GM18517 (cell line): Measurements from ENCODE around the gene TUBB4B.
"Not testable (repeated sequence)": the region's sequence is repeated elsewhere in the genome, so short reads cannot be mapped to it uniquely, and the experiment has no call there.

ENCODE experiments used
- ATAC-seq: cut with Tn5 transposase; IDR thresholded peaks from one replicate; pipeline ENCODE4 v1.9.1; 2021; ENCODE audit warnings: mild to moderate bottlenecking, moderate library complexity; ENCODE audit not compliant: unreplicated experiment

The TUBB4B gene

GRCh38 chr9:137251490-137252268, 10.6 kb downstream of the TUBB4B start:
- ATAC-seq, result no peak

- ATAC-seq, result no peak
Observed at GRCh38 chr9:137252555-137253506, 11.7 kb downstream of the TUBB4B start.

DNA sequence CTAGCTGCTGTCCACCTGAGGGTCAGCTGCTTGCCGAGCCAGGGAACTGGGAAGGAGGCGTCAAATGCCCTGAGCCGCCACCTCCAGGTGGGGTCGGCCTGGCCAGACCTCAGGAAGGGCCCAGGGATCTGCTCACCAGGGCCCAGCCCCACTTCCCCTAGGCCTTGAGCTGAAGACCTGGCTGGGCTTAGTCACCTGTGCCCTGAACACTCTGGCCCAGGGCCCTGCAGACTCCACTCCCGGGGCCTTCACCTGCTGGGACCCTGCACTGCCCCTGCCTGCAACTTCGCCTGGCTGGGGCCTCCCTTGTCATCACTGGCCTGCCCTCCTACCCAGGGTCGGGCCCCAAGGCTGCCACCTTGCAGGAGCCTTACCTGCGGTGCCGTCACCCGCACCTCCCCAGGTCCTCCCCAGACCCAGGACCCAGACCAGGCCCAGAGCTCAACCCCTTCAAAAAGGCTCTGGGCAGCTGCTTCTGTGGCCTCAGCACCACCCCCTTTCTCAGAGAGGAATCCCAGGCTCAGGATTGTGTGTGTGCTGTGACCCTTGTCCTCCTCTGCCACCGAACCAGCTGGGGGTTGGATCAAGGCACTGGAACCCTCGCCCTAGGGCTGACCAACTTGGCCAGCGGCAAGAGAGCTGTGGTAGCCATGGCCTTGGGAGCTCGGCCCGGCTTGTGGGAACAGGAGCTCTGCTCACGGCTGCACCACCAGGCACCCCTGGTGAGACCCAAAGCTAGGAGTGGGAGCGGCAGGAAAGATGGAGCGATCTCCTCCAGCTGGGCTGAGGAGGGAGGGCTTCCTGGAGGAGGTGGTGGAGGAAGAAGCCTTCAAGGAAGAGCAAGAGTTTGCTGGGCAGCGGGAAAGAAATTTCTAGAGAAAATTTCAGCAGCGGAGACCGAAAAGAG, 12.9 kb downstream of the TUBB4B start:
- ATAC-seq, result no peak

DNA sequence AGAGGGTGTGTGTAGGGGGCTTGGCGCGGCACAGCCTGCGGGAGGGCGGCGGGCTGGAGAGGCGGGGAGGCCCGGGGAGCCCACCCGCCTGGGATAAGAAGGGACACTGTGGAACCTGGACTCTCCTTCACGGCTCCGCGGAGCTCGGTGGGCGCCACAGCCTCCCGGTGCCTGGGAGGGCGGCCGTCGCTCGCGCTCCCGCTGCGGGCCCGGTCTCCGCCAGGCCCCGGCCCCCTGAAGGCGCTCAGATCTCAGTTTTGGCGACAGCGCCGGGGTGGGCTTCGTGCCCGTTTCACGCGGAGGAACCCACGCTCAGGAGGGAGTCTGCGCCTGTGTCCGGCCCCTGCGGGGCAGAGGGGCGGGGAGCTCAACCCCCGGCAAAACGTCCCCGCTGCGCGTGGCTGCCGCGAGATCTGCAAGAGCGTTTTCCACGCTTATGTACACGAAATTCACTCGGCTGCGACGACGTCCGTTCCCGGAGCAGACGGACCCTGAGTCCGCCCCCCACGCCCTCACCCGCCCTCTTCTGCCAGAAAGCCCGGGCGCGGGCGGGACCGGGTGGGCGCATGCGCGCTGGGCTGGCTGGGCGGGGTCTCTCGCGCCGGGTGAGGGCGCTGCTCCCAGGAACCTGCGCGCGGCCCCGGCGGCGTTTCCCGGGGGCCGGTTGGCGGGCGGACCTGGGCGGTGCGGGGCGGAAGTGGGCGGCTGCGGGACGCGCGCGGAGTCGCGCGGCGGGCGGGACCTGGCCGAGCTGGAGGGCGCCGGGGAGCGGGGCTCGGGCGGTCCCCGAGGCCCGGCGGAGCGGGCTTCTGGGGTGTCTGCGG, 13.7 kb downstream of the TUBB4B start, which contains the start of gene NELFB:
NELFB (plus strand) TSS at position 704 of the 824 bp plus-strand sequence.
- peak; percentile 67 for ATAC-seq

DNA sequence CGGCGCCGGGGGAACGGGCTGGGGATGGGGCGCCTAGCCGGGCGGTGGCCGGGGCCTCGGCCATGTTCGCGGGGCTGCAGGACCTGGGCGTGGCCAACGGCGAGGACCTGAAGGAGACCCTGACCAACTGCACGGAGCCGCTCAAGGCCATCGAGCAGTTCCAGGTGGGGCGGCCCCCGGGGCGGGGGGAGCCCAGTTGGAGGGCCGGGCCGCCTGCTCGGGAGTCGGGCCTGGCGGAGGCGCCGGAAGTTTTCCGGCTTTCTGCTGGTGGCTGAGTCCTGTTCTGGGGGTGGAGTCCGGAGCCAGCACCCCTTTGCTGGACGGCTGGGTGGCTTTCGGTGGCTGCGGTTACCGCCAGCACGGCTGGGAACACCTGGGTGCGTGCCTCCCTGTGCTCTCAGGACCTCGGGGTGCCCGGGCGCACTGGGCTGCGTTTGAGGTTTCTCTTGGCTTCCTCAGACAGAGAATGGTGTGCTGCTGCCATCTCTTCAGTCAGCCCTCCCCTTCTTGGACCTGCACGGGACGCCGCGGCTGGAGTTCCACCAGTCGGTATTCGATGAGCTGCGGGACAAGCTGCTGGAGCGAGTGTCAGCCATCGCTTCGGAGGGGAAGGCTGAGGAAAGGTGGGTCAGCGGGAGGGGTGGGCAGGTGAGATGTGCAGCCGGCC, 14.5 kb downstream of the TUBB4B start:
- ATAC-seq, result no peak

DNA sequence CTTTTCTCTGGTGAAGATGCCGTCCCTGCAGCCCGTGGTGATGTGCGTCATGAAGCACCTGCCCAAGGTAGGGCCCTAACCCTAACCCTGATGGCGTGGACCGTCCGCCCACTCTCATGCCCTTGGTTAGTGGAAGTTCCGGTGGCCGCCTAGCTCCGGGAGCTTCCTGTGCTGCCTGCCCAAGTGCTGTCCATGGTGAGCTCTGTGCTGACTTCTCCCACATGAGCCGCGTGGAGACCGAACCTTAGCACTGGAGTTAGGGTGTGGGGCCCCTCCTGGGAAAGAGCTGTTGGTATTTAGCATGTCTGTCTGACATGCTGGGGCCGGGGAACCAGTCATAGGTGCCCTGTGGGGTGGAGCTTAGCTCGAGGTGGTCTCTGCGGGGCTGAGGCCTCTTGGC, 15.3 kb downstream of the TUBB4B start:
- ATAC-seq, result no peak

GRCh38 chr9:137256856-137257255, 15.8 kb downstream of the TUBB4B start:
- ATAC-seq, result no peak

DNA sequence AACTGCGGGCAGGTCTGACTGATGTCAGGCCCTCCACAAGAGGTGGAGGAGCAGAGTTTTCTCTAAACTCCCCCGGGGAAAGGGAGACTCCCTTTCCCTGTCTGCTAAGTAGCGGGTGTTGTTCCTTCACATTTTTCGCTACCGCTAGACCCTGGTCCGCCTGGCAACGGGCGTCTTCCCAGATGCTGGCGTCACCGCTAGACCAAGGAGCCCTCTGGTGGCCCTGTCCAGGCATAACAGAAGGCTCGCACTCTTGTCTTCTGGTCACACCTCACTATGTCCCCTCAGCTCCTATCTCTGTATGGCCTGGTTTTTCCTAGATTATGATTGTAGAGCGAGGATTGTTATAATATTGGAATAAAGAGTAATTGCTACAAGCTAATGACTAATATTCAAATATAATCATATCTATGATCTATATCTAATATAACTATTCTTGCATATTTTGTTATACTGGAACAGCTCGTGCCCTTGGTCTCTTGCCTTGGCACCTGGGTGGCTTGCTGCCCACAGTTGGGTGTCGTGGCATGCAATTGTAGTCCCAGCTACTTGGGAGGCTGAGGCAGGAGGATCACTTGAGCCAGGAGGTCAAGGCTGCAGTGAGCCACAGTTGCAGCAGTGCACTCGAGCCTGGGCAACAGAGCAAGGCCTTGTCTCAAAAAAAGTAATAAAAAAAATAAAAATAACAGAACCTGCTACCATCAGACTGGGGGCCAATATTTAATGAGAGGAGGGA, 21.3 kb downstream of the TUBB4B start:
- not testable (repeated sequence) for ATAC-seq

- no peak for ATAC-seq
Observed at GRCh38 chr9:137262909-137263285, 21.8 kb downstream of the TUBB4B start.

DNA sequence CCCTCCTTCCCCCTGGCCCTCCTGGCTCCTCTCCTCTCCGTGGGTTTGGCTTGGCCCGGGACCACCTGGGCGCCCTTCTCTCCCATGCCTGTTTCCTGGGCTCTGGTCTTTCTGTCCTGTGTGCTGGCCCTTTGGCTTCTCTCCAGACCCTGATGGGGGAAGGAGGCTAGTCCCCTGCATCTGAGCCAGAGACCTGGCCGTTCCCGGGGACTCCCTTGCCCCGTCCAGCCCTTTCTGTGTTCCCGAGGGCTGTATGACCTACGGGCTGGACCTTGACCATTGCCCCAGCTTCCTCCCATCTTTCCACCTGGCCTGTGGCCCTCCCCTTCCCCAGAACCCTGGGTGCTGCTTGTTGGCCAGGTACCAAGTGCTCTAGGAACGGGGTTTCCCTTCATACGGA, 22.4 kb downstream of the TUBB4B start:
- no peak for ATAC-seq

- no peak for ATAC-seq
Observed at GRCh38 chr9:137264067-137264466, 23.0 kb downstream of the TUBB4B start.

- ATAC-seq, result no peak
Observed at GRCh38 chr9:137265496-137266161, 24.5 kb downstream of the TUBB4B start.

- no peak for ATAC-seq
Observed at GRCh38 chr9:137266162-137266527, 25.1 kb downstream of the TUBB4B start.

- no peak for ATAC-seq
Observed at GRCh38 chr9:137266585-137267453, 25.7 kb downstream of the TUBB4B start.

DNA sequence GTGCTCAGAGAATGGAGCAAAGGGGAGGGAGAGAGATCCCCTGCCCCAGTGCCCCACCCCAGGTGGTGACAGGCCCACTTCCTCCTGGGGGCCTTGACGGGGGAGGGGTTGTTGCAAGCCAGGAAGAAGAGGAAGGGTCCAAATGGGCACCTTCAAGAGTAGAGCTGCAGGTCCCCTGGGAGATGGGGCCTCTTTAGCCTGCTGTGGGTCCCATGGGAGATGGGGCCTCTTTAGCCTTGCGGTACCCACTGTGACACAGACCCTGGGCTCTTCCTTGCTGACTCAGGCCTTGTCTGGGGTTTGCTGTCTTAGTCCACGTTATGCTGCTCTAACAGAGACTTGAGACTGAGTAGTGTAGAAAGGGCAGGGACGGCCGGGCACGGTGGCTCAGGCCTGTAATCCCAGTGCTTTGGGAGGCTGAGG, 26.9 kb downstream of the TUBB4B start:
- ATAC-seq, result no peak

DNA sequence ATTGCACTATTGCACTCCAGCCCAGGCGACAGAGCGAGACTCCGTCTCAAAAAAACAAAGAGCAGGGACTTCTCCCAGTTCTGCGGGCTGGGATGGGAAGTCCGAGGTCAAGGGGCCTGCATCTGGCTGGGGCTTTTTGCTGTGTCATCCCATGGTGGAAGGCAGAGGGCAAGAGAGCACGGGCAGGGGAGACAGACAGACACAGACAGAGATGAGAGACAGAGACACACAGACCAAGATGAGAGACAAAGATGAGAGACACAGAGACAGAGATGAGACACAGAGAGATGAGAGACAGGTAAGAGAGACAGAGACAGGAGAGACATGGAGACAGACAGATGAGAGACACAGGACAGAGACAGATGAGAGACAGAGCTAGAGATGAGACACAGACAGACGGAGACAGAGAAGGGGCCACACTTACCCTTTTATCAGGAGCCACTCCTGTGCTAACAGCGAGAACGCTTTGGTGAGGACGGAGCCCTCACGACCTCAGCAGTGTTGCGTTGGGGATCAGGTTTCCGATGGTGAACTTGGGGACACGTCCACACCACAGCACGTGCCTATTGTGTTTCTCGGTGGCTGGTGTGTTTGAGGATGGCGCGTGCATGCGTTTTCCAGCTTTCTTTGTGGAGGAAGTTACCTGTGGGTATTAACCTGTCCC, 27.6 kb downstream of the TUBB4B start:
- ATAC-seq, result no peak
